H9 (cell line): ENCODE results near the gene MDFIC. TPM values are rescaled to one million over a fixed set of nuclear protein-coding genes. Genes with fewer than 3 reads are reported as not detected.

Experiments
- DNase-seq: peaks from one replicate; pipeline ENCODE4 v3.0.0-alpha.2; 2017
- H2AFZ ChIP-seq: one replicate; pipeline ENCODE4 v1.6.1; 2013; ENCODE audit warnings: mild to moderate bottlenecking, low read length, control low read depth, moderate library complexity
- H2AK5ac ChIP-seq: 2 replicates; pipeline ENCODE4 v1.6.1; 2013; ENCODE audit warnings: low read length, control low read depth, mixed read lengths; ENCODE audit not compliant: insufficient read length
- H2BK120ac ChIP-seq: one replicate; pipeline ENCODE4 v1.6.1; 2013; ENCODE audit warnings: low read depth, mild to moderate bottlenecking, low read length, control low read depth, inconsistent platforms; ENCODE audit not compliant: poor library complexity, severe bottlenecking
- H2BK12ac ChIP-seq: 2 replicates; pipeline ENCODE4 v1.6.1; 2013; ENCODE audit warnings: low read length, control low read depth, mixed read lengths, low read depth; ENCODE audit not compliant: insufficient read length
- H2BK15ac ChIP-seq: 2 replicates; pipeline ENCODE4 v1.6.1; 2013; ENCODE audit warnings: low read depth, low read length, control low read depth
- H2BK20ac ChIP-seq: one replicate; pipeline ENCODE4 v1.6.1; 2013; ENCODE audit warnings: low read depth, mild to moderate bottlenecking, low read length, control low read depth, inconsistent platforms; ENCODE audit not compliant: poor library complexity, severe bottlenecking
- H2BK5ac ChIP-seq: 2 replicates; pipeline ENCODE4 v1.6.1; 2013; ENCODE audit warnings: low read length, control low read depth, mixed read lengths; ENCODE audit not compliant: insufficient read length
- H3K14ac ChIP-seq: 2 replicates; pipeline ENCODE4 v1.6.1; 2013; ENCODE audit warnings: low read length, control low read depth; ENCODE audit not compliant: insufficient read depth
- H3K18ac ChIP-seq: 2 replicates; pipeline ENCODE4 v1.6.1; 2013; ENCODE audit warnings: low read depth, mild to moderate bottlenecking, mixed read lengths, low read length, control low read depth; ENCODE audit not compliant: insufficient read length
- H3K23ac ChIP-seq: 2 replicates; pipeline ENCODE4 v1.6.1; 2013; ENCODE audit warnings: low read length, control low read depth, mixed read lengths, low read depth; ENCODE audit not compliant: insufficient read length
- H3K23me2 ChIP-seq: 2 replicates; pipeline ENCODE4 v1.6.1; 2013; ENCODE audit warnings: low read depth, mild to moderate bottlenecking, mixed read lengths, low read length, control low read depth; ENCODE audit not compliant: insufficient read length, poor library complexity, severe bottlenecking
- H3K27ac ChIP-seq: 2 replicates; pipeline ENCODE4 v1.5.1; 2013; ENCODE audit warnings: low read length, control low read depth, mixed read lengths, low read depth; ENCODE audit not compliant: insufficient read length
- H3K27me3 ChIP-seq: 2 replicates; pipeline ENCODE4 v1.6.1; 2013; ENCODE audit warnings: low read length, control low read depth, inconsistent platforms; ENCODE audit not compliant: insufficient read depth
- H3K4ac ChIP-seq: 2 replicates; pipeline ENCODE4 v1.6.1; 2013; ENCODE audit warnings: low read depth, mild to moderate bottlenecking, control low read depth, inconsistent platforms, low read length, moderate library complexity
- H3K4me1 ChIP-seq: 2 replicates; pipeline ENCODE4 v1.6.1; 2013; ENCODE audit warnings: low read length, control low read depth, inconsistent platforms; ENCODE audit not compliant: insufficient read depth
- H3K4me2 ChIP-seq: 2 replicates; pipeline ENCODE4 v1.6.1; 2013; ENCODE audit warnings: low read length, control low read depth, mixed read lengths; ENCODE audit not compliant: insufficient read length, insufficient read depth
- H3K56ac ChIP-seq: 2 replicates; pipeline ENCODE4 v1.6.1; 2013; ENCODE audit warnings: low read depth, mild to moderate bottlenecking, mixed read lengths, low read length, control low read depth; ENCODE audit not compliant: insufficient read length
- H3K79me1 ChIP-seq: 2 replicates; pipeline ENCODE4 v1.6.1; 2013; ENCODE audit warnings: low read depth, mild to moderate bottlenecking, moderate library complexity, low read length, control low read depth, inconsistent platforms; ENCODE audit not compliant: insufficient read depth, poor library complexity, severe bottlenecking
- H3K79me2 ChIP-seq: 2 replicates; pipeline ENCODE4 v1.6.1; 2013; ENCODE audit warnings: low read length, control low read depth, inconsistent platforms; ENCODE audit not compliant: insufficient read depth
- H3K9ac ChIP-seq: 2 replicates; pipeline ENCODE4 v1.6.1; 2013; ENCODE audit warnings: low read length, control low read depth, mixed read lengths; ENCODE audit not compliant: insufficient read length; ENCODE audit errors: extremely low read depth
- H3K9me3 ChIP-seq: one replicate; pipeline ENCODE4 v1.6.1; 2013; ENCODE audit warnings: low read depth, low read length, inconsistent platforms; ENCODE audit not compliant: control insufficient read depth
- H3T11ph ChIP-seq: one replicate; pipeline ENCODE4 v1.6.1; 2013; ENCODE audit warnings: mild to moderate bottlenecking, low read length, control low read depth, inconsistent platforms
- H4K20me1 ChIP-seq: one replicate; pipeline ENCODE4 v1.6.1; 2013; ENCODE audit not compliant: control insufficient read depth, insufficient read length, insufficient read depth
- H4K5ac ChIP-seq: 2 replicates; pipeline ENCODE4 v1.6.1; 2013; ENCODE audit warnings: low read depth, mild to moderate bottlenecking, mixed read lengths, low read length, control low read depth; ENCODE audit not compliant: insufficient read length
- H4K8ac ChIP-seq: replicated peaks from 2 replicates; pipeline ENCODE4 v1.6.1; 2013; ENCODE audit warnings: low read length, control low read depth, mixed read lengths, low read depth; ENCODE audit not compliant: insufficient read length
- H4K91ac ChIP-seq: 2 replicates; pipeline ENCODE4 v1.6.1; 2013; ENCODE audit warnings: low read depth, mild to moderate bottlenecking, moderate library complexity, mixed read lengths, low read length, control low read depth; ENCODE audit not compliant: insufficient read length
- H3K27ac Mint-ChIP-seq, 3 experiments: 2 replicates in 2 of 3; 3 replicates in 1 of 3; pipeline ENCODE4 v1.8.0; 2020 to 2021; ENCODE audit warnings: mixed read lengths in 3 of 3, mild to moderate bottlenecking in 1 of 3, moderate library complexity in 1 of 3
- H3K27me3 Mint-ChIP-seq: 2 replicates; pipeline ENCODE4 v1.8.0; 2021; ENCODE audit warnings: low read depth, mild to moderate bottlenecking, moderate library complexity, mixed read lengths
- H3K36me3 Mint-ChIP-seq, 3 experiments: 2 replicates in 2 of 3; 3 replicates in 1 of 3; pipeline ENCODE4 v1.8.0; 2020 to 2021; ENCODE audit warnings: low read depth in 3 of 3, mixed read lengths in 3 of 3; ENCODE audit not compliant: insufficient read depth in 1 of 3
- H3K4me1 Mint-ChIP-seq, 2 experiments: 2 replicates each; pipeline ENCODE4 v1.8.0; 2020; ENCODE audit warnings: mixed read lengths in 2 of 2
- H3K4me3 Mint-ChIP-seq, 2 experiments: 2 replicates in 1 of 2; 3 replicates in 1 of 2; pipeline ENCODE4 v1.8.0; 2020 to 2021; ENCODE audit warnings: mild to moderate bottlenecking in 2 of 2, mixed read lengths in 2 of 2, moderate library complexity in 1 of 2
- H3K9me3 Mint-ChIP-seq, 2 experiments: 2 replicates in 1 of 2; 3 replicates in 1 of 2; pipeline ENCODE4 v1.8.0; 2020; ENCODE audit warnings: mild to moderate bottlenecking in 2 of 2, mixed read lengths in 2 of 2, moderate library complexity in 1 of 2
- WGBS: extraction: QIAGEN DNeasy Blood & Tissue Kit; methylation state at CpG from one replicate; pipeline ENCODE4 v1.1.7; 2013; ENCODE audit warnings: missing lambda C conversion rate, low lambda C conversion rate, mixed read lengths; ENCODE audit not compliant: insufficient read length; ENCODE audit errors: extremely low coverage; 5-methylcytosine and 5-hydroxymethylcytosine counted together
- total RNA-seq: library from RNA; stranded (reverse); gene quantifications from 2 replicates; pipeline ENCODE4 v1.2.1, GENCODE V29; 2021
- TF ChIP-seq, protein P1 (sequence below): fragments of 200-600 bp; sonication (generic); conservative IDR thresholded peaks from 3 replicates; pipeline ENCODE4 v1.8.0; 2021; ENCODE audit warnings: antibody characterized with exemption, mild to moderate bottlenecking

The MDFIC gene
- total RNA-seq, 1 experiment from 2014 or later = 2.0 TPM

DNA sequence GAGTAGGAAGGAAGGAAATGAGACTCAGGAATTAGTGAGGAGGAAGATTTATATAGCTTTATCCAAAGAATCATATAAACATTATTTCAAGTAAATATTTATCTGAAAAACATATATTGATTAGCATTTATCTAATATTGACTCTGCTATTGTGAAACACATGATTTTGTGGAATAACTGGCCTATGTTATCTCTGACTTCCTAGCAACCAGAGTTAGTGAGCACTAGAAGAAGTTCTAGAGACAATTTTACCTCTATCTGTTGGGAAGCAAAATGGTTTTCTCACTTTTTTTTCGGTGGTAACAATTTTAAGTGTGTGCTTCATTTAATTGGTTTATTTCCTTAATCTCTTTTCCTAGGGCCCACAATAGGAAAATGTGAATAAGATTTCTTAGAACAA lies 21.6 kb downstream of the MDFIC start:
- no peak overlapping the region for H2BK5ac ChIP-seq
- no peak overlapping the region for H3K56ac ChIP-seq
- no peaks in the 10 kb centered on the region; a peak in 2 of 7 replicates for H3K36me3 Mint-ChIP-seq
- no peak for DNase-seq
- no peak overlapping the region for H3K14ac ChIP-seq
- no peak overlapping the region for H3K4ac ChIP-seq
- no peak overlapping the region for H2BK120ac ChIP-seq
- no peaks in the 10 kb centered on the region for H3K9me3 ChIP-seq
- no peak overlapping the region for H4K8ac ChIP-seq
- H3K4me1 Mint-ChIP-seq = peaks cover 8 to 18% of the 10 kb centered on the region in 2 experiments
- no peak overlapping the region for H2AFZ ChIP-seq
- H3T11ph ChIP-seq = no peak overlapping the region
- no peak overlapping the region for H3K18ac ChIP-seq
- H4K5ac ChIP-seq = no peak overlapping the region
- no peak overlapping the region for H3K27ac Mint-ChIP-seq
- no peaks in the 10 kb centered on the region for H3K79me2 ChIP-seq
- H3K9me3 Mint-ChIP-seq = no peaks in the 10 kb centered on the region
- no peak overlapping the region for H2BK20ac ChIP-seq
- no CpG with 5 or more reads among the region's 1 CpG for WGBS
- H3K9ac ChIP-seq = no peak overlapping the region
- no peaks in the 10 kb centered on the region for H4K20me1 ChIP-seq
- no peaks in the 10 kb centered on the region; the same call in 1 of the 2 replicates for H3K27me3 Mint-ChIP-seq
- no peak overlapping the region for H2BK12ac ChIP-seq
- H3K4me3 Mint-ChIP-seq = no peak overlapping the region
- no peak overlapping the region for H2BK15ac ChIP-seq
- H3K79me1 ChIP-seq = no peaks in the 10 kb centered on the region
- H3K4me2 ChIP-seq = no peak overlapping the region
- no peak overlapping the region for H4K91ac ChIP-seq
- no peaks in the 10 kb centered on the region for H3K23me2 ChIP-seq
- no peaks in the 10 kb centered on the region for H3K27me3 ChIP-seq
- H3K27ac ChIP-seq = no peak overlapping the region
- H3K4me1 ChIP-seq = peaks cover 4% of the 10 kb centered on the region; the same call in 1 of the 2 replicates
- TF ChIP-seq, protein P1, sequence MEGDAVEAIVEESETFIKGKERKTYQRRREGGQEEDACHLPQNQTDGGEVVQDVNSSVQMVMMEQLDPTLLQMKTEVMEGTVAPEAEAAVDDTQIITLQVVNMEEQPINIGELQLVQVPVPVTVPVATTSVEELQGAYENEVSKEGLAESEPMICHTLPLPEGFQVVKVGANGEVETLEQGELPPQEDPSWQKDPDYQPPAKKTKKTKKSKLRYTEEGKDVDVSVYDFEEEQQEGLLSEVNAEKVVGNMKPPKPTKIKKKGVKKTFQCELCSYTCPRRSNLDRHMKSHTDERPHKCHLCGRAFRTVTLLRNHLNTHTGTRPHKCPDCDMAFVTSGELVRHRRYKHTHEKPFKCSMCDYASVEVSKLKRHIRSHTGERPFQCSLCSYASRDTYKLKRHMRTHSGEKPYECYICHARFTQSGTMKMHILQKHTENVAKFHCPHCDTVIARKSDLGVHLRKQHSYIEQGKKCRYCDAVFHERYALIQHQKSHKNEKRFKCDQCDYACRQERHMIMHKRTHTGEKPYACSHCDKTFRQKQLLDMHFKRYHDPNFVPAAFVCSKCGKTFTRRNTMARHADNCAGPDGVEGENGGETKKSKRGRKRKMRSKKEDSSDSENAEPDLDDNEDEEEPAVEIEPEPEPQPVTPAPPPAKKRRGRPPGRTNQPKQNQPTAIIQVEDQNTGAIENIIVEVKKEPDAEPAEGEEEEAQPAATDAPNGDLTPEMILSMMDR = no peak
- no peak overlapping the region for H2AK5ac ChIP-seq
- H3K23ac ChIP-seq = no peak overlapping the region
